Endodermal cell (in vitro differentiated cells): Measurements from ENCODE around the gene BUB1B. TPM values are rescaled to one million over a fixed set of nuclear protein-coding genes. Genes with fewer than 3 reads are reported as not detected.
"Not testable (repeated sequence)": the region's sequence is repeated elsewhere in the genome, so short reads cannot be mapped to it uniquely, and the experiment has no call there.

Experiments
- DNase-seq: peaks from one replicate; pipeline ENCODE4 v3.0.0-alpha.2; 2017
- H3K27ac ChIP-seq: 2 replicates; pipeline ENCODE4 v1.5.1; 2013; ENCODE audit warnings: mild to moderate bottlenecking, low read depth, low read length, moderate library complexity
- H3K27me3 ChIP-seq: 2 replicates; pipeline ENCODE4 v1.6.1; 2013; ENCODE audit warnings: mild to moderate bottlenecking, low read length, moderate library complexity; ENCODE audit not compliant: insufficient read depth, control insufficient read depth, poor library complexity, severe bottlenecking
- H3K36me3 ChIP-seq: 2 replicates; pipeline ENCODE4 v1.7.0; 2013; ENCODE audit warnings: mild to moderate bottlenecking, low read length, moderate library complexity; ENCODE audit not compliant: control insufficient read depth, insufficient read depth
- H3K4me1 ChIP-seq: one replicate; pipeline ENCODE4 v1.7.0; 2013; ENCODE audit warnings: low read length; ENCODE audit not compliant: control insufficient read depth, insufficient read depth
- H3K4me3 ChIP-seq: 2 replicates; pipeline ENCODE4 v1.5.1; 2013; ENCODE audit warnings: mild to moderate bottlenecking, low read length, moderate library complexity
- H3K9ac ChIP-seq: 2 replicates; pipeline ENCODE4 v1.6.1; 2013; ENCODE audit warnings: mild to moderate bottlenecking, low read length, moderate library complexity; ENCODE audit not compliant: poor library complexity, severe bottlenecking; ENCODE audit errors: extremely low read depth
- H3K9me3 ChIP-seq: 2 replicates; pipeline ENCODE4 v1.6.1; 2013; ENCODE audit warnings: mild to moderate bottlenecking, low read length, moderate library complexity; ENCODE audit not compliant: control insufficient read depth
- H3K27ac Mint-ChIP-seq: 2 replicates; pipeline ENCODE4 v1.8.0; 2020; ENCODE audit warnings: mixed read lengths
- H3K27me3 Mint-ChIP-seq: 2 replicates; pipeline ENCODE4 v1.8.0; 2021; ENCODE audit warnings: mild to moderate bottlenecking, mixed read lengths; ENCODE audit not compliant: insufficient read depth
- H3K36me3 Mint-ChIP-seq: 2 replicates; pipeline ENCODE4 v1.8.0; 2020; ENCODE audit warnings: low read depth, mixed read lengths
- H3K4me1 Mint-ChIP-seq: 2 replicates; pipeline ENCODE4 v1.8.0; 2020; ENCODE audit warnings: mixed read lengths
- H3K4me3 Mint-ChIP-seq: 2 replicates; pipeline ENCODE4 v1.8.0; 2020; ENCODE audit warnings: mild to moderate bottlenecking, moderate library complexity, mixed read lengths
- H3K9me3 Mint-ChIP-seq: 2 replicates; pipeline ENCODE4 v1.8.0; 2020; ENCODE audit warnings: mild to moderate bottlenecking, mixed read lengths
- CTCF ChIP-seq: fragments of 200-600 bp; sonication (generic); conservative IDR thresholded peaks from 2 replicates; pipeline ENCODE4 v1.5.0; 2021; ENCODE audit warnings: antibody characterized with exemption, mild to moderate bottlenecking
- WGBS, 2 experiments: methylation state at CpG; one replicate each; pipeline versions ENCODE4 v1.1.5 to v1.1.7; 2013; ENCODE audit warnings: missing lambda C conversion rate in 2 of 2, mixed read lengths in 1 of 2; ENCODE audit not compliant: insufficient coverage in 1 of 2, insufficient read length in 1 of 2; 5-methylcytosine and 5-hydroxymethylcytosine counted together
- total RNA-seq, 2 donors: library from RNA; stranded (reverse); fragmentation: NEBNext Ultra II Directional in 1 of 2; extraction: Animal tissue kit (Norgen Biotek cat#: 25700) in 1 of 2; gene quantifications; 2 replicates in 1 of 2; 3 replicates in 1 of 2; pipeline ENCODE4 v1.2.1, GENCODE V29; 2021

The BUB1B gene
- total RNA-seq, 2 donors from 2014 or later: 58.6 to 108 TPM

- H3K27ac ChIP-seq: no peak overlapping the region
- Mint-ChIP-seq H3K36me3 (no peaks in the 10 kb centered on the region), H3K4me3 (no peak overlapping the region), H3K9me3 (no peaks in the 10 kb centered on the region), H3K4me1 (peaks cover 11% of the 10 kb centered on the region), H3K27ac (no peak overlapping the region), H3K27me3 (no peaks in the 10 kb centered on the region)
- TF ChIP-seq CTCF: no peak
- 76 to 93% methylated on average over 7 to 17 of the region's 24 CpGs for WGBS, 2 experiments
- no peaks in the 10 kb centered on the region for H3K27me3 ChIP-seq
- peaks cover under 1% of the 10 kb centered on the region for H3K4me1 ChIP-seq
- no peak overlapping the region for H3K4me3 ChIP-seq
- no peaks in the 10 kb centered on the region for H3K36me3 ChIP-seq
- H3K9me3 ChIP-seq: no peaks in the 10 kb centered on the region
- no peak overlapping the region for H3K9ac ChIP-seq
- no peak for DNase-seq
Measured at GRCh38 chr15:40112789-40113188, 48.1 kb upstream of the BUB1B start.

- Histone ChIP-seq H3K4me1 (no peaks in the 10 kb centered on the region), H3K27ac (no peak overlapping the region), H3K27me3 (no peaks in the 10 kb centered on the region), H3K36me3 (no peaks in the 10 kb centered on the region), H3K9me3 (no peaks in the 10 kb centered on the region), H3K9ac (no peak overlapping the region), H3K4me3 (no peak overlapping the region)
- Mint-ChIP-seq H3K4me3 (no peak overlapping the region), H3K36me3 (no peaks in the 10 kb centered on the region), H3K27me3 (no peaks in the 10 kb centered on the region), H3K4me1 (peaks cover 11% of the 10 kb centered on the region), H3K9me3 (no peaks in the 10 kb centered on the region), H3K27ac (no peak overlapping the region)
- no peak for TF ChIP-seq CTCF
- DNase-seq: no peak
- 96 to 100% methylated on average over 2 of the region's 2 CpGs for WGBS, 2 experiments
Measured at GRCh38 chr15:40114218-40114617, 46.7 kb upstream of the BUB1B start.

- not testable (repeated sequence) for H3K27ac ChIP-seq, H3K36me3 ChIP-seq, H3K9me3 ChIP-seq, H3K36me3 Mint-ChIP-seq, H3K4me1 ChIP-seq, H3K27me3 ChIP-seq, H3K27me3 Mint-ChIP-seq, H3K4me3 ChIP-seq, H3K9ac ChIP-seq, DNase-seq, H3K27ac Mint-ChIP-seq, H3K9me3 Mint-ChIP-seq, H3K4me3 Mint-ChIP-seq
- WGBS, 2 experiments: 94 to 96% methylated on average over 7 to 14 of the region's 14 CpGs
- H3K4me1 Mint-ChIP-seq: peaks cover 11% of the 10 kb centered on the region
Measured at GRCh38 chr15:40115106-40115505, 45.8 kb upstream of the BUB1B start.

GRCh38 chr15:40115670-40116093, 45.2 kb upstream of the BUB1B start:
- WGBS, 2 experiments: 44 to 65% methylated on average over 2 to 8 of the region's 8 CpGs
- Mint-ChIP-seq H3K4me1 (peaks cover 11% of the 10 kb centered on the region), H3K4me3 (no peak overlapping the region), H3K36me3 (no peaks in the 10 kb centered on the region), H3K27ac (peak overlapping the region; percentile 74), H3K9me3 (no peaks in the 10 kb centered on the region), H3K27me3 (no peaks in the 10 kb centered on the region)
- Histone ChIP-seq H3K9me3 (no peaks in the 10 kb centered on the region), H3K27ac (no peak overlapping the region), H3K4me1 (no peaks in the 10 kb centered on the region), H3K4me3 (no peak overlapping the region), H3K27me3 (no peaks in the 10 kb centered on the region), H3K36me3 (no peaks in the 10 kb centered on the region), H3K9ac (no peak overlapping the region)
- TF ChIP-seq CTCF: no peak
- DNase-seq: peak; percentile 79
